HG03196 (cell line): ENCODE results near the gene S100A13.
"Not testable (repeated sequence)": the region's sequence is repeated elsewhere in the genome, so short reads cannot be mapped to it uniquely, and the experiment has no call there.

Source experiments
- ATAC-seq: cut with Tn5 transposase; IDR thresholded peaks from one replicate; pipeline ENCODE4 v1.9.1; 2021; ENCODE audit not compliant: unreplicated experiment

S100A13 gene

DNA sequence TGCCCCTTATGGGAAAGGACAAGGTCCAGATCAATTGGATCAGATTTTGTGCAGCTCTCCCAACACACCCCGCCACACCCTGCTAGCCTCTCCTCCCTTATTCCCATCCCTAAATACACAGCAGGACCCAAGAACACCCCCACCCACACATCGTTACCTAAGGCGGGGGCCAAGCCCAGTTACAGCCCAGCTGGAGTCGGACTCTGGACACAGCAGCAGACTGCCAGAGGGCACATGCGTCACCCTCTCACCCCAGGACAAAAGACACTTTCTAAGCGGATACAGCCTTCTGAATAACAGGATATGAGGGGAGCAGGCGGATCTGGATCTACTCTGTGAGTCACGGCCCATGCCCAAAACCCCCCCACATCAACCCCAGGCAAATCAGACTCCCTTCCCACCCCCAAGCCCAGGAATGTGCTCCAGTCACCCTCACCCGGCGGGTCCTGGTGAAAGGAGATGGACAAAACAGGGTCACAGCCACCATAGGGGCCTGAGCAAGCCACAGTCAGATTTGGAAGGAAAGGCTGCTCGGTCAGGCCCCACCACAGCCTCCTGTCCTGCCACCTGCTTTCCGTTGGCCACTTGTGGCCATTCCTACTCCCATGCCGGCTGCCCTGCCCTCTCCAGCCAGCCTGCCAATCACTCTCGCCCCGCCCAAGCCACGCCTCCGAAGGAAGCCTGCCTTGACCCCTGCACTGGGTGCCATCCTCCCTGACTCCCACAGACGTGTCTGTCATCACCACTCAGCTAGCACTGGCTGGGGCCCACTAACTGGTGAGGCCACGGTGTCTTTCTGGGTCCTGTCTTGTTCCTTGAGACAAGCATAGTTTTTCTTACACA, 18.3 kb downstream of the S100A13 start:
- no peak for ATAC-seq

GRCh38 chr1:153608089-153608682, 19.1 kb downstream of the S100A13 start:
- ATAC-seq: no peak

DNA sequence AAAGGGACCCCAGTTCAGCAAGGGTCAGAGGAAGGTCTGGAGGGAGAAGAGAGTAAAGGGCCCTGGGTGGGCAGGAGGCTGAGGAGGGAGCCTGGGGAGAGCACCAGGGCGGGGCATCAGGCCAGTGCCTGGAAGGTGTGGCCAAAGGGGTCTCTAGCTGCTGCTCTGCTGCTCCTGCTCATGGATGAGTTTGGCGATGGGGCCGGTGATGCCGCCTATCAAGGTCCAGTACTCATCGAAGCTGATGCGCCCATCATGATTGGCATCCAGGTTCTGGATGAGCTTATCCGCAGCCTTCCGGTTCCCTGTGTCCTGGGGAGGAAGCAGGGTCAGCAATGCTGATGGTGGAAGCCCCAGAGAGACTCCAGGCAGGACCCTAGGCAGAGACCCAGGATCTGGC, 19.9 kb downstream of the S100A13 start:
- ATAC-seq: no peak

DNA sequence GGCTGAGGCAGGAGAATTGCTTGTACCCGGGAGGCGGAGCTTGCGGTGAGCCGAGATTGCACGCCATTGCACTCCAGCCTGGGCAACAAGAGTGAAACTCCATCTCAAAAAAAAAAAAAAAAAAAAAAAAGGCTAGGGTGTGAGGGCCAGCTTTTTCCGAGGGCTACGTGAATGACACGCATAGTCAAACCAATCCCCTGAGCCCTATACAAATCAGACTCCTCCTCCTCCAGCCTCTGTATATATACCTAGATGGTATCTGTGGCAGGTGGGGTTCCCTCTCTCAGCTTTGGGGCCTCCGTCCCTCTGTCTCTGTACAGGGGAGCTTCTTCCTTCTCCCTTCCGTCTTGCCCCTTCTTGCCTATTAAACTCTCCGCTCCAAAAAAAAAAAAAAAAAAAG, 21.1 kb downstream of the S100A13 start:
- no peak for ATAC-seq

GRCh38 chr1:153602749-153603148, 24.6 kb downstream of the S100A13 start:
- no peak for ATAC-seq

DNA sequence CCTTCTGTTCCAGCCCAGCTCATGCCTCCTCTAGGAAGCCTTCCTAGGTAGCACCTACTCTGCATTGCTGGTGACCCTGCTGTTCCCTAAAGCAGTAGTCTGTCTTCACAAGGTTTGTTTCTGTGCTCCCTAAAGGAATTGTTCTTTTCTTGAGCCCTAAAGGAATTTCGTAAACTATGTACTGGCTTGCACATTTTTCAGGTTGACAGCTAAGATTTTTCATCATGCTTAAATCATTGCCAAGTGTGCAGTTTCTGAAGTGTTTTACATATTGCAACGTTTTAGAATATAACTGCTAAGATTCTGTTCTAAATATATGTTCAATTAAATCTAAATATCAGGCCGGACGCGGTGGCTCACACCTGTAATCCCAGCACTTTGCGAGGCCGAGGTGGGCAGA, 27.5 kb downstream of the S100A13 start:
- no peak for ATAC-seq

DNA sequence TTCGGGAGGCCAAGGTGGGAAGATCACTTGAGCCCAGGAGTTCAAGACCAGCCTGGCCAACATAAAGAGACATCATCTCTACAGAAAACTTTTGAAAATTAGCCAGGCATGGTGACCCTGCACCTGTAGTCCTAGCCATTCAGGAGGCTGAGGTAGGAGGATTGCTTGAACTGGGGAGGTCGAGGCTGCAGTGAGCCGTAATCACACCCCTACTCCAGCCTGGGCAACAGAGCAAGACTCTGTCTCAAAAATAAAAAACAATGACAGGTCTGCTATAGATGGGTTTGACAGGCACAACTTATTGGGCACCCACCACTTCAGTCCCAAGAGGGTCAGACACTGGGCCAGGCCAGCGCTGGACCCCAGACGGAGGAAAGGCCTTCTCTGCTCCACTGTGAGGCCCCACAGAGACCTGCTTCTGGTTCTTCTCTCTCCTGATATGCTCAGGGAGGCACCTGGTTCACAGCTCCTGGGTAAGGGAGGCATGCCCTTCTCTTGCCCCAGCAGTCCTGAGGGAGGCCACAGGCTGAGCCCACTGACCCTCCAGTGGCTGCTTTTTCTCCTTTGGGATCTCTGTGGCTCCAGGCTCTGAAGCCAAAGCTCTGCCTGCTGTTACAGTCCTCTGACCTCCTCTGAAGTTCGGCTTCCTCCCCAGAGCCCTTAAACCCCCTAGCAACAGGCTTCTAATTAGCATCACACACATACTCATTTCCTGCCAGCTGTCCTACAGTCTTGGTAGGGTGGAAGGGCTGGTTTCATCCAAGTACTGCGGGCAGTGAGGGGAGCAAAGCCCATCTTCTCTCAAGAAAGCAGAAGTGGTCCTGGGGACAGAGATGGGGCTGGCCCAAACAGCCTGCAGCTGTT, 28.8 kb downstream of the S100A13 start:
- peak; percentile 96 for ATAC-seq

DNA sequence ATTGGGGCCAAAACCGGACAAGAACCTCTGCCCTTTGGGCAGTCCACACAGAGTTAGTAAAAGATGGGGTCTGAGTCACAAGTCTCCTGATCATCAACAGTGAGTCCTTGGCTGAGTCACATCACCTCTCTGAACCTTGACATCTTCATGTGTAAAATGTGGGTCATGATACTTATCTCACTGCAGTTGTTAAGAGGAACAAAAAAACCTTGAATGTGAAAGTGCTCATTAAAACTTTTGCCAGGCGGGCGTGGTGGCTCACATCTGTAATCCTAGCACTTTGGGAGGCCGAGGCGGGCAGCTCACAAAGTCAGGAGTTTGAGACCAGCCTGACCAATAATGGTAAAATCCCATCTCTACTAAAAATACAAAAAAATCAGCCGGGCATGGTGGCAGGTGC, 30.1 kb downstream of the S100A13 start:
- ATAC-seq: no peak

- no peak for ATAC-seq
Measured at GRCh38 chr1:153592748-153593147, 34.6 kb downstream of the S100A13 start.

GRCh38 chr1:153588482-153588881, 38.8 kb downstream of the S100A13 start:
- ATAC-seq: no peak

DNA sequence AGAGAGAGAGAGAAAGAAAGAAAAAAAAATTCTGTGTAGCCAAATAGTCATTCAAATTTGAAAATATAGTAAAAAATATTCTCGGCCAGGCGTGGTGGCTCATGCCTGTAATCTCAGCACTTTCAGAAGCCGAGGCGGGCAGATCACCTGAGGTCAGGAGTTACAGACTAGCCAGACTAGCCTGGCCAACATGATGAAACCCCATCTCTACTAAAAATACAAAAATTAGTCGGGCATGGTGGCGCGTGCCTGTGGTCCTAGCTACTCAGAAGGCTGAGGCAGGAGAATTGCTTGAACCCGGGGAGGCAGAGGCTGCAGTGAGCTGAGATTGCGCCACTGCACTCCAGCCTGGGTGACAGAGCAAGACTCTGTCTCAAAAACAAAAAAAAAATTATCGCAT, 39.3 kb downstream of the S100A13 start:
- ATAC-seq: not testable (repeated sequence)

DNA sequence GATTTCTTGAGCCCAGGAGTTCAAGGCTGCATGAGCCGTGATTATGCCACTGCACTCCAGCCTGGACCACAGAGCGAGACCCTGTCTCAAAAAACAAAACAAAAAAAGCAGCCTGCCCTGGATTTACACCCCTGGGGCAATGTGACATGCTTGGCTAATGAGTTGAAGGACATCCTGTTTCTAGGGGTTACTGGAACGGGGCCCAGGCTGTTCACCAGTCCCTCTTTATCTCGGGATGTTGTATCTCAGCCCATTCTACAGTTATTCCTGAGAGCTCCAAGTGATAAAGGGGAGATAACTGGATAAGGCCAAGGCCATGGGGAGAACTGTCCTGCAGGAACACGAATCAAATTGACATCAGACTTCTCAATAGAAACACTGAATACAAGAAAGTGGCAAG, 40.0 kb downstream of the S100A13 start:
- no peak for ATAC-seq

DNA sequence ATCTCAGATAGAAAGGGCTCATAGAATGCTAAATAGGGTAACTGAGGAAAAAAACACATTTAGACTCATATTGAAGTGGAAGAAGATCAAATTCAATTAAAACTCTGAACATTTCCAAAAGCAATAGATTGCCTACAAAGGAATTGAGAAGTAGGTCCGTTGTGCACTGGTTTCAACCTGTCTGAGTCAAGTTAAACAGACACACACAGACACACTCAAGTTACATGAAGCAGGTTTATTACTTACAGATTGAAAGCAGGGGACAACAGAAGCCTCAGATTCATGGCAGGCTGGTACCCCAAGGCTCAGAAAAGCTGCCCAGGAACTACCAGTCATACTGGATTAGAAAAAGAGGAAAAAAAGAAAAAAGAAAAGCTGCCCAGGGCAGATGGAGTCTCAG, 41.0 kb downstream of the S100A13 start:
- no peak for ATAC-seq

DNA sequence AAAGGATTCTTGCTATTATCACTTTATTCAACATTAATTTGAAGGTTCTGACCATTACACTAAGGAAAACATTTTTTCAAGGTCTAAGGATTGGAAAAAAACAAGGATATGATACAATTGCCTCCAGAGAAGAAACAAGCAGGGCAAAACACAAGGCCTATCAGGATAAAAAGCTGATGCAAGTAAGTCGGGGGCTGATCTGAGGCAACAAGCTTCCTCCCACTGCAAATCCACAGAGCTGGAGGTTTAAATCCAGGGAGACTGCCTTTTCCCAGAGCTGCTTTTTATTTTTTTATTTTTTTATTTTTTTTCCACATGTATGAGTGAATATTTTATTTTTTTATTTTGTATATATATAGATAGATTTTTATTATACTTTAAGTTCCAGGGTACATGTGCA, 42.3 kb downstream of the S100A13 start:
- ATAC-seq: no peak

DNA sequence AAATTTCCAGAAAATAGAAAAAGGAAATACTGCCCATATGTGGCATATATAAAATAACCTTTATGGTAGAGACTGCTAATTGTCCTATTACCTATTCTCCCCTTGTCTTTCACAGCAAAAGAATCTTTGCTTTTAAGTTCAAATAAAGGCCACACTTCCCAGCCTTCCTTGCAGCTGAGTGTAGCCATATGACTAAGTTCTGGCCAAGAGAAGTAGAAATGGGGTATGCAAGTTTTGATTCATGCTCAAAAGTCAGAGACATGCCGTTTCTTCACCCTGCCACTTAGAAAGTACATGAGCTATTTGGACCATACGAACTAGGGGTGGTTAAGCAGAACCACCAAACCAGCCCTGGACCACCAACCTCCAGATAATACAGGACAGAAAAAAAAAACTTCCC, 43.3 kb downstream of the S100A13 start:
- ATAC-seq: no peak

GRCh38 chr1:153583514-153583913, 43.8 kb downstream of the S100A13 start:
- ATAC-seq: not testable (repeated sequence)

DNA sequence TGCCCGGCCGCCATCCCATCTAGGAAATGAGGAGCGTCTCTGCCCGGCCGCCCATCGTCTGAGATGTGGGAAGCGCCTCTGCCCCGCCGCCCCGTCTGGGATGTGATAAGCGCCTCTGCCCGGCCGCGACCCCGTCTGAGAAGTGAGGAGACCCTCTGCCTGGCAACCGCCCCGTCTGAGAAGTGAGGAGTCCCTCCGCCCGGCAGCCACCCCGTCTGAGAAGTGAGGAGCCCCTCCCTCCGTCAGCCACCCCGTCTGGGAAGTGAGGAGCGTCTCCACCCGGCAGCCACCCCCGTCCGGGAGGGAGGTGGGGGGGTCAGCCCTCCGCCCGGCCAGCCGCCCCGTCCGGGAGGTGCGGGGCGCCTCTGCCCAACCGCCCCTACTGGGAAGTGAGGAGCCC, 44.5 kb downstream of the S100A13 start:
- not testable (repeated sequence) for ATAC-seq

DNA sequence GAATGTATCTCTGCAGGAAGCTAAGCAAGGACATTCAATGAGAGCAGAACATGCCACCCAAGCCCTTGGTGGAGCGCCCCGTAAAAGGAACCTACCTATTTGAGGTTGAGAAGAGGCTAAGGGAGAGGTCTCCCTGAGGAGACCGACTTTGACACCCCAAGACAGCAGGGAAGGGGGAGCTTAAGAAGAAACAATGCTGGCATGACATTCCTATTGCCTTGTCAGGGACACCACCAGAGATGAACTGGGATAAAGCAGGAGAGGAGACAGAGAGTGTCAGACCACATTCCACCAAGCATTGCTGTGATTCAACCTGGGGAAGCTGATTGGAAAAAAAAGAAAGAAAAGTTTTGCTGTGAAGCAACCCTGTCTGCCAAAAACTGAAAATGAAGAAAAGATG, 48.4 kb downstream of the S100A13 start:
- ATAC-seq: no peak

GRCh38 chr1:153578490-153578889, 48.8 kb downstream of the S100A13 start:
- ATAC-seq: no peak

GRCh38 chr1:153577624-153578051, 49.7 kb downstream of the S100A13 start:
- no peak for ATAC-seq

DNA sequence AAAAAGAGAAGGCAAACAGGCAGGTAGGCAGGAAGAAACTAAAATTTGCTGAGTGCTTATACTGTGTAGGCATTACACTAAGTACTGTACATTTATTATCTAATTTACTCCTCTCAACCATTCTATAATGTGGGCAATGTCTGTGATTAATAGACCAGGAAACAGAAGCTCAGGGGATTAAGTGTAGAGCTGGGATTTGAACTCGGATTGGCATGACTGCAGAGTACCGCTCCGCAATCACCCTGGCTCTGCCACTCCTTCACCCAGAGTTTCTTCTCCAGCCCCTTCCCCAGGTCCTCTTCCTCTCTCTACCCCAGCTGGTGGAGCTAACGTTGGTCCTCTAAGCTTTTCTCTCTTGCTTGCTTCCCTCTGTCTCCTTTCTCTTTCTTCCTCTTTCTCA, 50.2 kb downstream of the S100A13 start:
- ATAC-seq: no peak

GRCh38 chr1:153575497-153575896, 51.8 kb downstream of the S100A13 start:
- ATAC-seq: not testable (repeated sequence)
